NCI-H2081 treated with DMSO at 0.1 percent for 48 hours (cell line): ENCODE measurements around the gene ANAPC10.
"Not testable (repeated sequence)": the region's sequence is repeated elsewhere in the genome, so short reads cannot be mapped to it uniquely, and the experiment has no call there.

ENCODE experiments used
- DNase-seq: peaks from one replicate; lab custom pipeline; 2025; lab: John Stamatoyannopoulos, UW

ANAPC10 gene

GRCh38 chr4:145071560-145071959 lies 26.4 kb downstream of the ANAPC10 start:
- no peak for DNase-seq

- no peak for DNase-seq
These were observed 28.6 kb downstream of the ANAPC10 start for GRCh38 chr4:145069361-145069760.

- no peak for DNase-seq
These were observed 31.9 kb downstream of the ANAPC10 start for GRCh38 chr4:145066063-145066501.

DNA sequence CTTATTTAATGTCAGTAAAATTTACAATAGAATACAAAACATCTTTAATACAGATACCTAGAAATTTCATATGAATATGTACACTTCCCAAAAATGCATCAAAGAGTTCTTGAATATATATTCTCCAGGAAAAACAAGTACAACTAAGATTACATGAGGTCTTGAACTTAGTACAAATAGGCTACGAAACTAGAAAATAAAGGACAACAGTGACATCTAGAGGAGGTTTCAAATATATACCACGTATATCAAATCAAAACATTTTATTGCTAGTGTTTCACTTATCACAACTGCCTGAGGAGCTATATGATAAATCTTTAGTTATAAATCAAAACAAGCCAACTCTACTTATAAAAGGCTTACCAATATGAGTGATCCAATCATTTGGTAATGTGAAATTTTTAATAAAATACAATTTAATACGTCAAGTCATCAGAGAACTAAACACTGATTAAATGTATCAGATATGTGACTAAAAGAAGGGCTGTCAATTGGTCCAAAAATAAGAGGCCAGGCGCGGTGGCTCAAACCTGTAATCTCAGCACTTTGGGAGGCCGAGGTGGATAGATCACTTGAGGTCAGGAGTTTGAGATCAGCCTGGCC lies 36.6 kb downstream of the ANAPC10 start:
- DNase-seq: peak; percentile 41

- DNase-seq: no peak
These were observed 39.7 kb downstream of the ANAPC10 start for GRCh38 chr4:145058256-145058655.

DNA sequence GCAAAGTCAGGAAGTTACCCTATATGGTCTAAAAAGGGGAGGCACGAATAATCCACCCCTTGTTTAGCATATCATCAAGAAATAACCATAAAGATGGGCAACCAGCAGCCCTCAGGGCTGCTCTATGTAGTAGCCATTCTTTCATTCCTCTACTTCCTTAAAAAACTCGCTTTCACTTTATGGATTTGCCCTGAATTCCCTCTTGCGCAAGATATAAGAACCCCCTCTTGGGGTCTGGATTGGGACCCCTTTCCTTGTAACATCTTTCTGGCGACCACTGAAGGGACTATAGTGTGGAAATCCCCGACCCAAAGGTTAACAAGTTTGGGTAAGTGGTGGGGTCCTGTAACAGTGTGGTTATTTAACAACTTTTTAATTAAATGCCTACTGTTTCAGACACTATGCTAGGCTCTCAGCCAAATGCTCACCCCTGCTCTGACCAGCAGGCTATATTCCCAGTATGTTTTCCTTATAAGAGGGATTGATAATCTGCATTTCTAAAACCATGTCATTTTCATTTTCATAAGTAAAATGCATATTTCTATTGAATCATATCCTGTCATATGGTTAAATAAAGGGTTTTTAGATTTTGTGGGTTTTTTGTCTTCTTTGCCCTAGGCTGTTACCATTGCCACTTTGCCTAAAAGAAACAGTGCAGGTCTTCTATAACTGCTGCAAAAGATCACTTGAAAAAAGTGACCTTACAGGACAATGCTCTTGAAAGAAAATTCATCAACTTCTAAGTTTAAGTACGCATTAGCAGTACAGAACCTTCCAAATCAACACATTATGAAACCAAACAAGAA lies 41.5 kb downstream of the ANAPC10 start:
- DNase-seq: no peak

GRCh38 chr4:145055533-145056257 lies 42.3 kb downstream of the ANAPC10 start:
- no peak for DNase-seq

GRCh38 chr4:145049241-145049640 lies 48.8 kb downstream of the ANAPC10 start:
- no peak for DNase-seq

GRCh38 chr4:145048817-145049216 lies 49.2 kb downstream of the ANAPC10 start:
- DNase-seq: no peak

DNA sequence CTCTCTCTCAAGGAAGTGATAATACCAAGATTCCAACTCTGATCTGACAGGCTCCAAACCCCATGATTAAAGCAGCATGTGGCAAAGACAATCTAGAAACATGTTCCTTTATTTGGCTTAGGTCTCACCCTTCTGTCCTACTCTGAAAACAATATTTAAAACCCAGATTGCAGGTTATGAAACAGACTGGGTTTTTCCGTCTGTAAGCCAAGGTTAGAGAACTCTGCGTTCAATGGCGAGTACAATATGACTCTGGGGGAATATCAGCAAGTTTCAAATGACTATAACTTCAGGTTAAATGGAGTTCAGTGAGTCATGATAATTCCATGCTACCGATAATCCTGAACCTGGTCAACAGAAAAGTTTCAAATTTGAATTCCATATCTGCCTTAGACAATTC lies 50.8 kb downstream of the ANAPC10 start:
- no peak for DNase-seq

DNA sequence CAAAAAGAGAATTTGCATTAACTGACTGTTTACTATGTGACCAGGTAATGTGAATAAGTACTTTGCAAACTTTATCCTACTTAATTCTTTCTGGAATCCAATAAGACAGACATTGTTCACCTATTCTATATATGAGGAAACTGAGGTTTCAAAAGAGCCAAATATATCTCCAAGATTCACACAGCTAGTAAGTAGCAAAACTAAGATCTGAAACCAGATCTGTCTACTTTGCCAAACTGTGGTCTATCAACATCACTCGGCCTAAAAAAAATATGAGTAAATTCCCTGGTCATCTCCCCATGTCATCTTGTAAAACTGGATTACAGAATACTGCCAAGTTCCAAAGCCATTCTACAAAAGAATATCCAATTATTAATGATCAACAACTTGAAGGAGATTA lies 52.8 kb downstream of the ANAPC10 start:
- DNase-seq: no peak

GRCh38 chr4:145044341-145044740 lies 53.7 kb downstream of the ANAPC10 start:
- no peak for DNase-seq

GRCh38 chr4:145043306-145043705 lies 54.7 kb downstream of the ANAPC10 start:
- DNase-seq: no peak

DNA sequence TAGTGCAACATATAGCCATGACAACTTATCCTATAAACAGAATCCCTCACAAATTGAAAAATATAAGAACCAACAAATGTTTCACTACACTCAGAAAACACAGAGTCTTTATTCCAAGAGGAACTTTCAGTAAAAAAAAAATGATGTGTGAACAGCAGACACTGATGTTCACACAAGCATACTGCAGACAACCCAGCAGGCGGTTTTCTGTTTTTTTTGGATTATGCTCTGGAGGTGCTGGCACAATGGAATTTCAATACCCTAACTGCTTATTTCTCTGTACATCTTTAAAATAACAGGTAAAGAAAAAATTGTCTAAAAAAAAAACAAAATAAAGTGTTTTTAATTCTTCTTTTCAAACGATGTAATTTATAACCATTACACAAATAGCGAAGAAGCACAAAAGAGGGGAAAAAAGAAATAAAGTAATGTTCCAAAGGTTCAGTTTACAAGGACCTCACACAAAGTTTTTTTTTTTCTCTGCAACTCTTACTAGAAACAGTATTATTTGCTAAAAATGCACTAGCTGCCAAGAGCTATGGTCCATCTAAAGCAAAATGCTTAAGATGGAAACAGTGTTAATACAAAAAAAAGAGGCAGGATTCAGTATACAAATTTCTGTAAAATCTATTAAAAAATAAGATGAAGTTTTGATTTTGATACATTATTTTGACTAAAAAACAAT lies 55.3 kb downstream of the ANAPC10 start:
- DNase-seq: no peak

DNA sequence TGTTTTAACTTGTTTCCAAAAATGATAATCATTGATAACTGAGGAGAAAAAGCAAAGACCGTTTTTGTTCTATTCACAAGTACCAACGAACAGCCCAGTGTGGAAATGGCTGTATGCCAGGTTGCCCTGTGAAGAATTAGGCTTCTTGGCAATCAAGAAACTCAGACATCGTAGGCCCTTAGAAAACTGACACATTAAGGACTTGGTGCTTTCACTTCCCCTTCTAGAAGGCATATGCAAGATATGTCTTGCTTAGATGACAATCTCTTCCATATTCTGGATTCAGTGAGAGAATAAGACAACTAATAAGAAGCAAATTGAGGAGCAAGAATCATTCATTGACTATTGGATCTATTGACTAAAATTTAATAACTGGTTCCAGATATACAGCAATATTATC lies 56.6 kb downstream of the ANAPC10 start:
- no peak for DNase-seq

GRCh38 chr4:145035494-145036136 lies 62.4 kb downstream of the ANAPC10 start:
- DNase-seq: no peak

GRCh38 chr4:145034727-145035211 lies 63.2 kb downstream of the ANAPC10 start:
- DNase-seq: no peak

GRCh38 chr4:145019346-145019745 lies 78.7 kb downstream of the ANAPC10 start:
- no peak for DNase-seq

DNA sequence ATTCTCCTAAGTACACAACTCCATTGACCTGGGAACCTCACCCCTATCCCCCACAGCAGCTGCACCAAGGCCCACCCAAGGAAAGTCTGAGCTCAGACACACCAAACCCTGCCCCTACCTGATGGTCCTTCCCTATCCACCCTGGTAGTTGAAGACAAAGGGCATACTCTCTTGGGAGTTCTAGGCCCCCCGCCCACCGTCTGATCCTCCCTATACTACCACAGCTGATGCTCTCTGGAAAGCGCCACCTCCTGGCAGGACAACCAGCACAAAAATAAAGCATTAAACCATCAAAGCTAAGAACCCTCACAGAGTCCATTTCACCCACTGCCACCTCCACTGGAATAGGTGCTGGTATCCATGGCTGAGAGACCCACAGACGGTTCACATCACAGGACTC lies 83.6 kb downstream of the ANAPC10 start:
- DNase-seq: no peak

DNA sequence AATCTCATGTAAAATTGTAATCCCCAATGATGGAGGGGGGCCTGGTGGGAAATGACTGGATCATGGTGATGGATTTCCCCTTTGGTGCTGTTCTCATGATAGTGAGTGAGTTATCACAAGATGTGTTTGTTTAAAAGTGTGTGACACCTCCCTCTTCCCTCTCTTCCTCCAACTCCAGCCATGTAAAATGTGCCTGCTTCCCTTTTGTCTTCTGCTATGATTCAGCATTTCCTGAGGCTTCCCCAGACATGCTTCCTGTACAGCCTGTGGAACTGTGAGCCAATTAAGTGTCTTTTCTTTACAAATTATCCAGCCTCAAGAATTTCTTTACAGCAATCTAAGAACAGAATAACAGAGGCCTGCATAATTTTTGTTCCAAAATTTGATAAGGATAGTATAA lies 85.2 kb downstream of the ANAPC10 start:
- DNase-seq: no peak

GRCh38 chr4:145011636-145012035 lies 86.4 kb downstream of the ANAPC10 start:
- no peak for DNase-seq

DNA sequence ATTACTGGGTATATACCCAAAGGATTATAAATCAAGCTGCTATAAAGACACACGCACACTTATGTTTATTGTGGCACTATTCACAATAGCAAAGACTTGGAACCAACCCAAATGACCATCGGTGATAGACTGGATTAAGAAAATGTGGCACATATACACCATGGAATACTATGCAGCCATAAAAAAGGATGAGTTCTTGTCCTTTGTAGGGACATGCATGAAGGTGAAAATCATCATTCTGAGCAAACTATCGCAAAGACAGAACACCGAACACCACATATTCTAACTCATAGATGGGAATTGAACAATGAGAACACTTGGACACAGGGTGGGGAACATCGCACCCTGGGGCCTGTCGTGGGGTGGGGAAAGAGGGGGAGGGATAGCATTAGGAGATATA lies 87.7 kb downstream of the ANAPC10 start:
- DNase-seq: not testable (repeated sequence)
